Effector memory CD8-positive, alpha-beta T cell (primary cell): Measurements from ENCODE around the gene SLC7A5.
"Not testable (repeated sequence)": the region's sequence is repeated elsewhere in the genome, so short reads cannot be mapped to it uniquely, and the experiment has no call there.

ENCODE experiments used
- ATAC-seq: fragments of 150-1000 bp; cut with Tn5 transposase; replicated peaks from 2 replicates; pipeline ENCODE4 v1.10.0; 2021; ENCODE audit warnings: mild to moderate bottlenecking, moderate library complexity
- DNase-seq, 3 experiments: peaks; one replicate each; pipeline ENCODE4 v3.0.0; 2021
- H3K27ac Mint-ChIP-seq, 2 donors: one replicate each; pipeline ENCODE4 v1.8.0; 2022; ENCODE audit warnings: mild to moderate bottlenecking in 2 of 2, mixed read lengths in 2 of 2, moderate library complexity in 2 of 2
- H3K27me3 Mint-ChIP-seq, 2 donors: one replicate each; pipeline ENCODE4 v1.8.0; 2022; ENCODE audit warnings: mixed read lengths in 2 of 2
- H3K36me3 Mint-ChIP-seq: one replicate; pipeline ENCODE4 v1.8.0; 2022; ENCODE audit warnings: mild to moderate bottlenecking, moderate library complexity, mixed read lengths; ENCODE audit not compliant: insufficient read depth
- H3K4me1 Mint-ChIP-seq, 2 donors: one replicate each; pipeline ENCODE4 v1.8.0; 2022; ENCODE audit warnings: low read depth in 2 of 2, mixed read lengths in 2 of 2
- H3K4me3 Mint-ChIP-seq, 2 donors: one replicate each; pipeline ENCODE4 v1.8.0; 2022; ENCODE audit warnings: mild to moderate bottlenecking in 2 of 2, mixed read lengths in 2 of 2, moderate library complexity in 2 of 2
- H3K9me3 Mint-ChIP-seq, 2 donors: one replicate each; pipeline ENCODE4 v1.8.0; 2022; ENCODE audit warnings: mixed read lengths in 2 of 2

SLC7A5 gene

GRCh38 chr16:87827588-87827915 lies 41.8 kb downstream of the SLC7A5 start:
- H3K27me3 Mint-ChIP-seq, H3K4me1 Mint-ChIP-seq, DNase-seq, ATAC-seq, H3K9me3 Mint-ChIP-seq: not testable (repeated sequence)
- Mint-ChIP-seq H3K36me3 (peaks cover 100% of the 10 kb centered on the region), H3K4me3 (peak overlapping the region in 1 of 2 donors; percentile 63), H3K27ac (peak overlapping the region; percentile 28 to 96)

- H3K4me3 Mint-ChIP-seq, result peak overlapping the region in 1 of 2 donors; percentile 63
- DNase-seq, result no peak
- peaks cover 100% of the 10 kb centered on the region for H3K36me3 Mint-ChIP-seq
- peaks cover 3 to 10% of the 10 kb centered on the region in 2 donors for H3K4me1 Mint-ChIP-seq
- no peaks in the 10 kb centered on the region for H3K27me3 Mint-ChIP-seq
- H3K27ac Mint-ChIP-seq, result peak overlapping the region; percentile 28 to 96
- H3K9me3 Mint-ChIP-seq, result no peaks in the 10 kb centered on the region
- peak; percentile 4 for ATAC-seq
Observed at GRCh38 chr16:87826798-87827587, 42.3 kb downstream of the SLC7A5 start.

GRCh38 chr16:87826407-87826797 lies 42.9 kb downstream of the SLC7A5 start:
- not testable (repeated sequence) for DNase-seq, H3K9me3 Mint-ChIP-seq, H3K27me3 Mint-ChIP-seq

GRCh38 chr16:87825842-87826120 lies 43.5 kb downstream of the SLC7A5 start:
- not testable (repeated sequence) for DNase-seq, H3K9me3 Mint-ChIP-seq, H3K27me3 Mint-ChIP-seq, ATAC-seq
- H3K4me3 Mint-ChIP-seq, result peak overlapping the region in 1 of 2 donors; percentile 63
- H3K36me3 Mint-ChIP-seq, result peaks cover 97% of the 10 kb centered on the region
- H3K27ac Mint-ChIP-seq, result peak overlapping the region in 1 of 2 donors; percentile 96
- peaks cover 7 to 13% of the 10 kb centered on the region in 2 donors for H3K4me1 Mint-ChIP-seq

More at GRCh38 chr16:87826407-87826797, 42.9 kb downstream of the SLC7A5 start:
- Mint-ChIP-seq H3K36me3 (peaks cover 100% of the 10 kb centered on the region), H3K27ac (peak overlapping the region in 1 of 2 donors; percentile 96), H3K4me3 (peak overlapping the region in 1 of 2 donors; percentile 63), H3K4me1 (peaks cover 6 to 15% of the 10 kb centered on the region in 2 donors)
- not testable (repeated sequence) for ATAC-seq

GRCh38 chr16:87824991-87825841 lies 44.1 kb downstream of the SLC7A5 start:
- Mint-ChIP-seq H3K9me3 (no peaks in the 10 kb centered on the region), H3K27ac (peak overlapping the region; percentile 54 to 96), H3K36me3 (peaks cover 91% of the 10 kb centered on the region), H3K4me3 (peak overlapping the region in 1 of 2 donors; percentile 28), H3K4me1 (peaks cover 7 to 13% of the 10 kb centered on the region in 2 donors), H3K27me3 (no peaks in the 10 kb centered on the region)
- ATAC-seq (no peak), DNase-seq (no peak)

GRCh38 chr16:87824016-87824990 lies 45.0 kb downstream of the SLC7A5 start:
- ATAC-seq, result no peak
- Mint-ChIP-seq H3K4me1 (peaks cover 4 to 10% of the 10 kb centered on the region in 2 donors), H3K27me3 (no peaks in the 10 kb centered on the region), H3K36me3 (peaks cover 88% of the 10 kb centered on the region), H3K9me3 (no peaks in the 10 kb centered on the region), H3K4me3 (peak overlapping the region in 1 of 2 donors; percentile 28), H3K27ac (peak overlapping the region; percentile 54 to 96)
- DNase-seq, result no peak

- Mint-ChIP-seq H3K36me3 (peaks cover 85% of the 10 kb centered on the region), H3K4me3 (peak overlapping the region in 1 of 2 donors; percentile 19), H3K9me3 (no peaks in the 10 kb centered on the region), H3K27ac (peak overlapping the region in 1 of 2 donors; percentile 96), H3K27me3 (no peaks in the 10 kb centered on the region), H3K4me1 (peaks cover 4 to 10% of the 10 kb centered on the region in 2 donors)
- DNase-seq, result no peak
- no peak for ATAC-seq
Observed at GRCh38 chr16:87823181-87823929, 46.0 kb downstream of the SLC7A5 start.

GRCh38 chr16:87822108-87822970 lies 47.0 kb downstream of the SLC7A5 start:
- Mint-ChIP-seq H3K9me3 (no peaks in the 10 kb centered on the region), H3K27ac (peak overlapping the region in 1 of 2 donors; percentile 96), H3K27me3 (no peaks in the 10 kb centered on the region), H3K36me3 (peaks cover 79% of the 10 kb centered on the region), H3K4me3 (peak overlapping the region in 1 of 2 donors; percentile 10), H3K4me1 (peaks cover 4 to 10% of the 10 kb centered on the region in 2 donors)
- no peak for DNase-seq
- ATAC-seq, result no peak

GRCh38 chr16:87821376-87822107 lies 47.8 kb downstream of the SLC7A5 start:
- no peak for ATAC-seq
- H3K27ac Mint-ChIP-seq, result peak overlapping the region in 1 of 2 donors; percentile 96

GRCh38 chr16:87819983-87820382 lies 49.3 kb downstream of the SLC7A5 start:
- ATAC-seq, result no peak

More at GRCh38 chr16:87821376-87822107, 47.8 kb downstream of the SLC7A5 start:
- Mint-ChIP-seq H3K9me3 (no peaks in the 10 kb centered on the region), H3K4me1 (peaks cover 4 to 8% of the 10 kb centered on the region in 2 donors), H3K4me3 (no peak overlapping the region), H3K27me3 (no peaks in the 10 kb centered on the region), H3K36me3 (peaks cover 75% of the 10 kb centered on the region)
- DNase-seq, result no peak

GRCh38 chr16:87819282-87819681 lies 50.0 kb downstream of the SLC7A5 start:
- Mint-ChIP-seq H3K4me1 (peaks cover 4 to 9% of the 10 kb centered on the region in 2 donors), H3K27ac (peak overlapping the region in 1 of 2 donors; percentile 68)
- ATAC-seq, result no peak

More at GRCh38 chr16:87819983-87820382, 49.3 kb downstream of the SLC7A5 start:
- Mint-ChIP-seq H3K27ac (peak overlapping the region in 1 of 2 donors; percentile 42), H3K4me1 (peaks cover 4 to 9% of the 10 kb centered on the region in 2 donors), H3K4me3 (no peak overlapping the region), H3K27me3 (no peaks in the 10 kb centered on the region), H3K9me3 (no peaks in the 10 kb centered on the region), H3K36me3 (peaks cover 61% of the 10 kb centered on the region)
- DNase-seq, result no peak

More at GRCh38 chr16:87819282-87819681, 50.0 kb downstream of the SLC7A5 start:
- Mint-ChIP-seq H3K4me3 (no peak overlapping the region), H3K9me3 (no peaks in the 10 kb centered on the region), H3K27me3 (no peaks in the 10 kb centered on the region), H3K36me3 (peaks cover 59% of the 10 kb centered on the region)
- DNase-seq, result no peak
